Activated naive CD8-positive, alpha-beta T cell treated with anti-CD3 and anti-CD28 coated beads, Interleukin-2, amount 10 ng/mL, durations not matched to agents 7 days and 5 days (primary cell): Measurements from ENCODE around the gene CLEC2A. TPM values are rescaled to one million over a fixed set of nuclear protein-coding genes. Genes with fewer than 3 reads are reported as not detected.

Source experiments
- ATAC-seq: fragments of 150-1000 bp; cut with Tn5 transposase; one replicate; pipeline ENCODE4 v1.10.0; 2021; ENCODE audit warnings: low read depth, moderate library complexity
- POLR2A ChIA-PET: fragments of 350-600 bp; sonication (Branson Sonifier 250); formaldehyde crosslinking; loops from one replicate; lab custom pipeline; 2021; ENCODE audit warnings: antibody characterized with exemption; lab: Charles Lee
- DNase-seq: peaks from one replicate; pipeline ENCODE4 v3.0.0; 2021
- H3K27ac Mint-ChIP-seq: one replicate; pipeline ENCODE4 v1.8.0; 2022; ENCODE audit warnings: mild to moderate bottlenecking, mixed read lengths
- H3K27me3 Mint-ChIP-seq: one replicate; pipeline ENCODE4 v1.8.0; 2022; ENCODE audit warnings: mild to moderate bottlenecking, moderate library complexity, mixed read lengths
- H3K36me3 Mint-ChIP-seq: one replicate; pipeline ENCODE4 v1.8.0; 2021; ENCODE audit warnings: mild to moderate bottlenecking, mixed read lengths
- H3K4me1 Mint-ChIP-seq: one replicate; pipeline ENCODE4 v1.8.0; 2021; ENCODE audit warnings: mixed read lengths
- H3K4me3 Mint-ChIP-seq: one replicate; pipeline ENCODE4 v1.8.0; 2022; ENCODE audit warnings: mild to moderate bottlenecking, moderate library complexity, mixed read lengths
- H3K9me3 Mint-ChIP-seq: one replicate; pipeline ENCODE4 v1.8.0; 2021; ENCODE audit warnings: mixed read lengths
- total RNA-seq, 2 experiments: library from RNA; stranded (reverse); gene quantifications; one replicate each; pipeline ENCODE4 v1.2.3, GENCODE V29; 2021

CLEC2A gene
- total RNA-seq, 2 experiments from 2014 or later: not detected

DNA sequence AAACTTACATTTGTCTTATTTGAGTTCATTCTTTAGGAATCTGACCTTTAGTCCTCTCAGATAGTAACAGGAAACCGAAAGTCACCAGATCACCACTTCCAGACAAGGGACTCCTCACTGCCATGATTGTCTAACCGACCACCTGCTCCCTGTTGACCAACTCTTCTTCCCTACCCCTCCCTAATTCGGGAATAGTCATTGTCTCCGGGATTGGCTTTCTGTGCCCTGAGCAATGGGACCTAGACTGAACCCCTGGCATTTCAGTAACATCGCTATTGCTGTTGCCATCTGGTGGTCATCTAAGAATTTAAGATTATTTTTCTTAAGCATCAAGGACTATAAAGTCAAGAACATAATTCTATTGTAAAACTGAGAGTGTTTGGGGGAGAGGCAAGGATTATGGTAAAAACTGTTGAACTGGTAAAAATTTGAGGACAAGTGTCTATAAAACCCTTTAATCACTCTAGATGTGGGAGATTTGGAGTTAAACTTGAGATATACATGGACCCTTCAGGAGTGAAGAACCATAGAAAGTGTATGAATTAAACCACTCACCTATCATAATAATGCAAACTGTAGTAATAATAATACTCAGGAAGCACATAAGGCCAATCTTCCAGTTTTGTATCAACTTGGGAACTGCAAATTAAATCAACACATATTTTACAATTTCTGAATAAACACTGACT, 6.3 kb downstream of the CLEC2A start:
- DNase-seq (peak; percentile 42), ATAC-seq (peak; percentile 60)
- Mint-ChIP-seq H3K9me3 (peaks cover 2% of the 10 kb centered on the region), H3K4me1 (peaks cover 21% of the 10 kb centered on the region), H3K27me3 (peaks cover 3% of the 10 kb centered on the region), H3K27ac (peak overlapping the region; percentile 86), H3K36me3 (peaks cover 11% of the 10 kb centered on the region), H3K4me3 (peak overlapping the region; percentile 82)
- POLR2A ChIA-PET: interaction anchor here (2.4 kb wide), 1 partner anchor 112 kb away, joined by 8 read pairs; no protein-coding TSS in a partner anchor

DNA sequence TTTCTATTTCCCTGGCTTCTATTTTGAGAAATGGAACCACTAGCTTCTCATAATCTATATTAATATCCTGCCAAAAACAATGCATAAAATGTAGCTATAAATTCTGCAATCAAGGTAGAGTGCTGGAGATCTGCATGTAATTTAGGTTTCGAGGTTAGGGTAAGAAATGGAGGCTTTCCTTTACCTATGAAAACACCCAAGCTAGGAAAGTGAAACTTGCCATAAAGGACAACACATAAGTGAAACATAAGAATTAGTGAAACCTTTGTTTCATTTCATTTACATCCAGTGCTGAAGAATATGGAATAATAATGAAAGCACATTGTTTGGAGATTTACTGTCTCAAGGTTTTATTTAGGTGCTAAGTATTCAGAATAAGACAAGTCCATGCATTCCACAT, 9.7 kb downstream of the CLEC2A start:
- peak; percentile 65 for ATAC-seq
- no peak for DNase-seq
- Mint-ChIP-seq H3K27ac (peak overlapping the region; percentile 87), H3K9me3 (peaks cover 6% of the 10 kb centered on the region), H3K27me3 (peaks cover 3% of the 10 kb centered on the region), H3K4me3 (peak overlapping the region; percentile 65), H3K4me1 (peaks cover 19% of the 10 kb centered on the region), H3K36me3 (peaks cover 17% of the 10 kb centered on the region)
- POLR2A ChIA-PET: interaction anchor here (1.1 to 1.9 kb wide), 6 partner anchors 16 to 109 kb away, joined by 3 to 9 read pairs (median 6); partner anchors contain the start of gene CLEC2B

DNA sequence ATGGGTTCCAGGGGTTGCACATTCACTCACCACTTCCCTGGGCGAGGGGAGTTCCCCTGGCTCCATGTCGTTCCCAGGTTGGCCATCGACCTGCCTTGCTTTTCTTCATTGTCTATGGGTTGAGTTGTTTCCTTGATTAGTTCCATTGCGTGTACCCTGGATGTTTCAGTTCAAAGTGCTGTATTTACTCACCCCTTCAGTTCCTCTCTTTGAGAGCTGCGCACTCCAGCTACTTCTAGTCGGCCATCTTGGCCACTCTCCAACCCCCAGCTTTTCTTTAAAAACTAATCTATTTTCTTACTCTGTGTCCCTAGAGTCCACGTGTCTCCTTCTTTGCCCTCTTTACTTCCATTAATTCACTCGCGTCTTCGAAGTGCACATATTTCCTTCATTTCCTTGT, 11.7 kb downstream of the CLEC2A start:
- no peak overlapping the region for H3K27ac Mint-ChIP-seq
- H3K9me3 Mint-ChIP-seq: peaks cover 6% of the 10 kb centered on the region
- POLR2A ChIA-PET: interaction anchor here (1.0 kb wide), 1 partner anchor 51 kb away, joined by 3 read pairs; the partner anchor contains the start of gene CLEC2B
- H3K4me3 Mint-ChIP-seq: no peak overlapping the region
- H3K36me3 Mint-ChIP-seq: peaks cover 17% of the 10 kb centered on the region
- peaks cover 14% of the 10 kb centered on the region for H3K4me1 Mint-ChIP-seq
- ATAC-seq: no peak
- H3K27me3 Mint-ChIP-seq: peaks cover 3% of the 10 kb centered on the region
- DNase-seq: no peak

DNA sequence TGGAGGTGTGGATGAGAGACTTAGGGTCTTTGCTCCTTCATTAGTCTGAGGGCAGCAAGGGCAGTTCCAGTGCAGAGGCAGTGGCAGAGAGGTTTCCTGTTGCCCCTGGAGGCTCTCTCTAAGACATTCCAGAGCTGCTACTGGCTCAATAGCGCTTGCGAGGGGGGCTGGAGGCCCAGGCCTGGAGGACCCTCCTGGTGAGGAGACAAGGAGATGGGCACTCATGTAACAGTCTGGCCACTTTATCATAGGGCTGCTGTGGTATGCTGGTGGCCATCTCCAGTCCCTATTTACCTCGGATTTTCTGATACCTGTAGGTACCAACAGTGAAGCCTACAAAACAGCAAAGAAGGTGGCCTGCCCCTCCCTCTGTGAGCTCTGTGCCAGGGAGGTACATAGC, 12.7 kb downstream of the CLEC2A start:
- Mint-ChIP-seq H3K27me3 (peaks cover 3% of the 10 kb centered on the region), H3K4me3 (no peak overlapping the region), H3K4me1 (peaks cover 13% of the 10 kb centered on the region), H3K36me3 (peaks cover 20% of the 10 kb centered on the region), H3K9me3 (peaks cover 6% of the 10 kb centered on the region), H3K27ac (no peak overlapping the region)
- DNase-seq (no peak), ATAC-seq (no peak)
- POLR2A ChIA-PET: no interaction called here

DNA sequence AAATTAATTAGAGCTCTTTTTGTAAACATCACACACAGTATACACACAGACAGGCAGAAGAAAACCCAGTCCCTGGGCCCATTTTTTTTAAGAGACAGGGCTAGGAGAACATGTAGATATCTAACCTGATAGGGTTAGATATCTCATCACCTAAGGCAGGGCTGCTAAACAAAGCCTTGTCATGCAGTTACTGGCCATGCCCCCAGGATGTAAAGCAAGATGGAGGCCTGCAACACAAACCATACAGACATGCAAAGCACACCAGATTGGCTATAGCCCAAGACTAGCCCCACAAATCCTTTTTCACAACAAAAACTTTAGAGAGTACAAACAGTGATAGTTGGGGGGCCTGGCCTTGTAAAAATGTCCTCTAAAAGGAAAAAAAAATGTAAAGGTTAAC, 20.5 kb downstream of the CLEC2A start:
- H3K36me3 Mint-ChIP-seq: peaks cover 55% of the 10 kb centered on the region
- POLR2A ChIA-PET: no interaction called here
- no peak overlapping the region for H3K4me3 Mint-ChIP-seq
- H3K27me3 Mint-ChIP-seq: no peaks in the 10 kb centered on the region
- H3K27ac Mint-ChIP-seq: no peak overlapping the region
- peaks cover 21% of the 10 kb centered on the region for H3K4me1 Mint-ChIP-seq
- H3K9me3 Mint-ChIP-seq: peaks cover 26% of the 10 kb centered on the region
- DNase-seq: no peak
- no peak for ATAC-seq

DNA sequence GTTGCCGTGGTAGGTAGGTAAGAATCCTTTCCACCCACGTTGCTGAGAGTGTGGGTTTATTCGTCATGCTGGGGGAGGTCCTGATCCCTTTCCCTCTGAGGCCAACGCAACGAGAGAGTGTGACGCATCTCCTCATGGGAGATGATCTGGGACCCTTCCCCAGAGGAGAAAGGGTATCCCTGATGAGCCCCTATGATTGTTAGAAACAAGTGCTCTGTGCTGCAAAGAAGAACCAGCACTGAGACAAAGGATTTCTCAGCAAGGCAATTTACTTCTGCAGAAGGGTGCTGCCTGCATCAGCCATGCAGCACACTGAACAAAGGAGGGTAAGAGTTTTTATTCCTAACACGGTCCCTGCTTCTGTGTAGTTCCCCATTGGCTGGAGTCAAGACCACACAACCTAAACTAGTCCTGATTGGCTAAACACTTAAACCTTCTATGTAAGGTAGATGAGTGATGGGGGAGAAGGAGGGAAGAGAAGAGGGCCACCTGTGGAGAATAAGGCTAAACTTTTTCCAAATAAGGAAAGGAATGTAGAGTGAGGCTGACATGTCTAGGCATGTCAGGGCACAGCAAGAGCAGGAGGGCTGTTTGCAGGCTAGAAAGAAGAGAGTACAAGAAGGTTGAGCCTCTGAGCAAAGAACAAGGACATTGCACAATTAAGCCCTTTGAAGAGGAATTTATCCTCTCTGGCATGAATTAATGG, 21.3 kb downstream of the CLEC2A start:
- ATAC-seq: no peak
- Mint-ChIP-seq H3K4me1 (peaks cover 29% of the 10 kb centered on the region), H3K27me3 (no peaks in the 10 kb centered on the region), H3K9me3 (peaks cover 28% of the 10 kb centered on the region), H3K27ac (no peak overlapping the region), H3K36me3 (peaks cover 56% of the 10 kb centered on the region), H3K4me3 (no peak overlapping the region)
- POLR2A ChIA-PET: no interaction called here
- DNase-seq: no peak

DNA sequence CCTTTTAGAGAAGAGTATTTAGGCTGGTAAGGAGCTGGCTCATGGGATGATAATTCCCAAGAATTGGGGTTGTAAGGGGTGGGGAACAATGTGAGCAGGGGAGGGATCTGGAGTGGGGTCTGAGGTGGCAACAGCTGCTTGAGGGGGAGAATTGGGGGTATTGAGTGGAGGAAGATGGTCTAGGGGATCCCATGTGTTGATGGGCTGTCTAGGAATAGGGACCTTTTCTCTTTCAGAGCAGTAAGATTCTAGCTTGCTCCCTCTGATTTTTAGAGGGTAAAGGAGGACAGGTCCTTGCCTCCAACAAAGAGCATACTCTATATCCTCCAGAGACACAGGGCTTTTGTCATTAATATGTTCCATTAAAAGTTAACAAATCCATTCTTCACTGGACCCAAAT, 22.4 kb downstream of the CLEC2A start:
- POLR2A ChIA-PET: no interaction called here
- no peak overlapping the region for H3K4me3 Mint-ChIP-seq
- peaks cover 35% of the 10 kb centered on the region for H3K4me1 Mint-ChIP-seq
- no peak overlapping the region for H3K27ac Mint-ChIP-seq
- H3K9me3 Mint-ChIP-seq: peaks cover 36% of the 10 kb centered on the region
- DNase-seq (no peak), ATAC-seq (no peak)
- H3K27me3 Mint-ChIP-seq: no peaks in the 10 kb centered on the region
- H3K36me3 Mint-ChIP-seq: peaks cover 65% of the 10 kb centered on the region

DNA sequence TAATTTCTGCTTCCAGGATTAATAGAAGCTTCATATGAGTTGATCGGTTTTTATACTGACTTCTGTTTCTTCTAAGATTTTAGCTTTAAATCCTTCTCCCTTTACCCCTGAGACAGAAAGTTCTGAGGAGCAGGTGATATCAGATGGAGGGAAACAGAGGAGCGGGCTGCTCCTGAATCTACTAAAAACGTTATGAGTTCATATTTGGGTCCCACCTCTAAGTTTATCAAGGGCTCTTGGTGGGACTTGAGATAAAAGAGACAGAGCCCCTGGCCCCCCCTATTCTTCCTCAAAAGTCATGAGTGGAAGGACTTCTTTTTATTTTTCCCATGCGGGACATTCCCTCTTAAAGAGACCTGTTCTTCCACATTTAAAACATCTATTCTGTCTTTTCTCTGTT, 23.8 kb downstream of the CLEC2A start:
- peaks cover 35% of the 10 kb centered on the region for H3K4me1 Mint-ChIP-seq
- DNase-seq (no peak), ATAC-seq (no peak)
- H3K36me3 Mint-ChIP-seq: peaks cover 67% of the 10 kb centered on the region
- peaks cover 42% of the 10 kb centered on the region for H3K9me3 Mint-ChIP-seq
- H3K27me3 Mint-ChIP-seq: no peaks in the 10 kb centered on the region
- POLR2A ChIA-PET: interaction anchor here (0.9 to 3.0 kb wide), 3 partner anchors 38 to 94 kb away, joined by 4 to 19 read pairs (median 11); partner anchors contain the start of gene CLEC2B
- no peak overlapping the region for H3K4me3 Mint-ChIP-seq
- no peak overlapping the region for H3K27ac Mint-ChIP-seq

DNA sequence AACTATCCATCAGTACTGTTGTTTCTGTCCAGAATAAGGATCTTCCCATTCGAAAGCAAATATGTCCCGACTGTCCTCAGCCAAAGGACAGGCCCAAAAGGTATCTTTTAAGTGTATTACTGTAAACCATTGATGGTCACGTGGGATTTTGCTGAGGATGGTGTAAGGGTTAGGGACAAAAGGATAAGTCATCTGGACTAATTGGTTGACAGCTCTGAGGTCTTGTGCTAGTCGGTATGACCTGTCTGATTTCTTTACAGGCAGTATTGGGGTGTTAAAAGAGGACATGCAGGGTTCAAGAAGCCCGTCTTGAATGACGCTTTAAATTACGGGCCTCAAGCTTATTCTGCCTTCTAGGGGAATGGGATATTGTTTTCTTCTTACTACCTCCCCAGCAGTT, 24.4 kb downstream of the CLEC2A start:
- Mint-ChIP-seq H3K27ac (peak overlapping the region; percentile 89), H3K36me3 (peaks cover 71% of the 10 kb centered on the region), H3K4me3 (no peak overlapping the region), H3K27me3 (no peaks in the 10 kb centered on the region), H3K4me1 (peaks cover 34% of the 10 kb centered on the region), H3K9me3 (peaks cover 46% of the 10 kb centered on the region)
- POLR2A ChIA-PET: interaction anchor here (0.9 to 3.0 kb wide), 5 partner anchors 14 to 149 kb away, joined by 4 to 19 read pairs (median 6); partner anchors contain the start of gene CLEC2B
- DNase-seq (no peak), ATAC-seq (no peak)

DNA sequence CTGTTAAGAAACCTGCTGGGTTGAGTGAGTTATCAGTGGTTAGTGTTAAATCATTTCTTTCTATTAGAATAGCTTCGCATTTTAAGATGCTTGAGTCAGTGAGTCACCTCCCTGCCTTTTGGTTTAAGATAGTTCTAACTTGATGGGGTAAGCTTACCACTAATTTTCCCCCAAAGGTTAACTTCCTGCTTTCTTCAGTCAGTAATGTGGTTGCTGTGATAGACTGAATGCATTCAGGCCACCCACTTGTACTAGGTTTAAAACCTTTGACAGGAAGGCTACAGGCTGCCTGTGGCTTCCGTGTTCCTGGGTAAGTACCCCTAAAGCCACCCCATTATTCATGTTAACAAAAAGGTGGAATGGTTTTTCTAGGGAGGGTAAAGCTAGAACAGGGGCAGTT, 25.3 kb downstream of the CLEC2A start:
- peak; percentile 98 for ATAC-seq
- peak overlapping the region; percentile 79 for H3K4me3 Mint-ChIP-seq
- peaks cover 30% of the 10 kb centered on the region for H3K4me1 Mint-ChIP-seq
- POLR2A ChIA-PET: interaction anchor here (0.9 to 3.0 kb wide), 12 partner anchors 15 to 164 kb away, joined by 3 to 19 read pairs (median 5); partner anchors contain the start of genes CD69 and CLEC2B
- peaks cover 75% of the 10 kb centered on the region for H3K36me3 Mint-ChIP-seq
- no peaks in the 10 kb centered on the region for H3K27me3 Mint-ChIP-seq
- peaks cover 46% of the 10 kb centered on the region for H3K9me3 Mint-ChIP-seq
- no peak for DNase-seq
- peak overlapping the region; percentile 89 for H3K27ac Mint-ChIP-seq

DNA sequence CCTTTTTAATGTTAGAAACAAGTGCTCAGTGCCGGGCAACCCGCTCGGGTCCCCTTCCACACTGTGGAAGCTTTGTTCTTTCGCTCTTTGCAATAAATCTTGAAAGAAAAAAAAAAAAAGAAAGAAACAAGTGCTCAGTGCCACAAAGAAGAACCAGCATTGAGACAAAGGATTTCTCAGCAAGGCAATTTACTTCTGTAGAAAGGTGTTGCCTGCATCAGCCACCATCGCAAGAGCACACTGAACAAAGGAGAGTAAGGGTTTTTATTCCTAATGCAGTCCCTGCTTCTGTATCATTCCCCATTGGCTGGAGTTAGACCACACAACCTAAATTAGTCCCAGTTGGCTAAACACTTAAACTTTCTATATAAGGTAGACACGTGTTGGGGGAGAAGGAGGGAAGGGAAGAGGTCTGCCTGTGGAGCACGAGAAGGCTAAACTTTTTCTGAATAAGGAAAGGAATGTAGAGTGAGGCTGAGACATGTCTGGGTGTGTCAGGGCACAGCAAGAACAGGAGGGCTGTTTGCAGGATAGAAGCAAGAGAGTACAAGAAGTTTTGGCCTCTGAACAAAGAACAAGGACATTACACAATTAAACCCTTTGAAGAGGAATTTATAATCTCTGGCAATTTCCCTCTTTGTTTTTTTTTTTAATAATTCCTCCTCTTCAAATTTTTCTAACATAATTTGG, 29.5 kb downstream of the CLEC2A start:
- no peak for ATAC-seq
- Mint-ChIP-seq H3K36me3 (peaks cover 54% of the 10 kb centered on the region), H3K4me3 (no peak overlapping the region), H3K4me1 (peaks cover 27% of the 10 kb centered on the region), H3K9me3 (peaks cover 33% of the 10 kb centered on the region), H3K27me3 (no peaks in the 10 kb centered on the region), H3K27ac (no peak overlapping the region)
- POLR2A ChIA-PET: interaction anchor here (0.9 kb wide), 1 partner anchor 15 kb away, joined by 3 read pairs; no protein-coding TSS in a partner anchor
- no peak for DNase-seq

DNA sequence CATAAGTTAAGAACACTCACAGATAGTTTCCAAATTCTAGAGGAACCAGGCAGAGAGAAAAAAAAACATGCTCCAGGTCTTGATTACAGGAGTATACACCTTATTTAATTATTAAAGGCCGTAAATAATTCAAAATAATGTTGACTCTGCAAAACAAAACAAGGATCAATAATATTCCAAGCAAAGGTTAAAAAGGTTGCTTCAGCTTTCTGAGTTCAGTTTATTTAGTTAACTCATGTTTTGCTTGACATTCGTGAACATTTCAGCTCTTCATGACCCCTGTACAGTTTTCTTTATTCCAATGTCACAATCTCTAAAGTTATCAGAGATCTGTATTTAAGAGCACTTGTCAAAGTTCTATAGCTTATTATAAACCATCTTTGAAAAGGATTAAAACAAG, 31.2 kb downstream of the CLEC2A start:
- POLR2A ChIA-PET: no interaction called here
- H3K4me3 Mint-ChIP-seq: no peak overlapping the region
- peaks cover 15% of the 10 kb centered on the region for H3K4me1 Mint-ChIP-seq
- H3K9me3 Mint-ChIP-seq: peaks cover 29% of the 10 kb centered on the region
- no peak overlapping the region for H3K27ac Mint-ChIP-seq
- DNase-seq (no peak), ATAC-seq (no peak)
- H3K36me3 Mint-ChIP-seq: peaks cover 48% of the 10 kb centered on the region
- no peaks in the 10 kb centered on the region for H3K27me3 Mint-ChIP-seq

DNA sequence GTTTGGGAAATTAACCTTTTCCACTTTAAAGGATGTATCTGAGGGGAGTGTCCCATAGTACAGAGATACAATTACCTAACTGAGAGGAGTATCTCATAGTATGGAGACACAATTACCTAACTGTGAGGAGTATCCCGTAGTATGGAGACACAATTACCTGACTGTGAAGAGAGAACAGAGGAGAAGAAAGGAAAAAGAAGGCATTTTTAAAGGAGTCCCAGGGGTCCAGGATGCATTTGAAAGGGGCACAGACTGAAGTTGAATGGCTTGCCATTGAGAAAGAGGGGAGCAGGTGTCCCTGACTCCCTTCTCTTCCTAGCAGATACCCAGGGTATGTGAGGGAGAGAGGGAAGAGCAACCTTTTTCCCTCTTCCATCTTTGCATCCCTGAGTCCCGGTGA, 33.0 kb downstream of the CLEC2A start:
- no peak for ATAC-seq
- POLR2A ChIA-PET: no interaction called here
- Mint-ChIP-seq H3K4me1 (peaks cover 12% of the 10 kb centered on the region), H3K9me3 (peaks cover 17% of the 10 kb centered on the region), H3K36me3 (peaks cover 36% of the 10 kb centered on the region), H3K27ac (no peak overlapping the region), H3K27me3 (no peaks in the 10 kb centered on the region), H3K4me3 (no peak overlapping the region)
- DNase-seq: no peak
